ENCODE measurements around the gene HECW1. TPM values are rescaled to one million over a fixed set of nuclear protein-coding genes. Genes with fewer than 3 reads are reported as not detected.

The HECW1 gene
- total RNA-seq, 1 donor: 2.9 TPM

DNA sequence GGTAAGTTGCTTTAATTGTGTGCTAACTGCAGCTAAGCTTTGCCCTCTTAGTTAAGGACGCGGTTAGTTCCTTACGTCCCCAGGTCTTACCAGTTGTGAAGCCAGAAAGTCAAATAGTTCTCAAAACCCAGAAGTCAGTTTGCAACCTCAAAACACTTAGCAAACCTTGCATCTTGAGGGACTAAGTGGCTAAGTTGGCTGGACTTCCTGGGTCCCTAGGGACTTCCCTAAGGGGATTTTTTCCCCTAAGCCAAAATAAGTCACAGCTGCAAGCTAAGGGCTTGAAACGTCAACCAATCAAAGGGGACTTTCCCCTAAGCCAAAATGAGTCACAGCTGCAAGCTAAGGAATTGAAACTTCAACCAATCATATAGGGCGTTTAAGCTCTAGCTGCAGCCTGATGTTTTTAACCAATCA lies 36.2 kb upstream of the HECW1 start:
- Histone ChIP-seq H3K4me1 (ENCODE audit: insufficient read depth, low read length) (peaks cover 3% of the 10 kb centered on the region), H2AFZ (ENCODE audit: low read length) (no peak overlapping the region), H3K9me3 (ENCODE audit: low read depth, low read length) (no peaks in the 10 kb centered on the region), H3K36me3 (ENCODE audit: insufficient read depth, low read length) (no peaks in the 10 kb centered on the region), H3K4me2 (ENCODE audit: insufficient read depth, low read length) (no peak overlapping the region), H4K20me1 (ENCODE audit: insufficient read depth, low read length) (no peaks in the 10 kb centered on the region), H3K79me2 (ENCODE audit: insufficient read depth, low read length) (no peaks in the 10 kb centered on the region), H3K27ac (ENCODE audit: low read depth, low read length) (no peak overlapping the region), H3K27me3 (ENCODE audit: insufficient read depth, low read length) (peaks cover 6% of the 10 kb centered on the region), H3K4me3 (ENCODE audit: insufficient read depth, low read length) (no peak overlapping the region)
- TF ChIP-seq, protein P1, sequence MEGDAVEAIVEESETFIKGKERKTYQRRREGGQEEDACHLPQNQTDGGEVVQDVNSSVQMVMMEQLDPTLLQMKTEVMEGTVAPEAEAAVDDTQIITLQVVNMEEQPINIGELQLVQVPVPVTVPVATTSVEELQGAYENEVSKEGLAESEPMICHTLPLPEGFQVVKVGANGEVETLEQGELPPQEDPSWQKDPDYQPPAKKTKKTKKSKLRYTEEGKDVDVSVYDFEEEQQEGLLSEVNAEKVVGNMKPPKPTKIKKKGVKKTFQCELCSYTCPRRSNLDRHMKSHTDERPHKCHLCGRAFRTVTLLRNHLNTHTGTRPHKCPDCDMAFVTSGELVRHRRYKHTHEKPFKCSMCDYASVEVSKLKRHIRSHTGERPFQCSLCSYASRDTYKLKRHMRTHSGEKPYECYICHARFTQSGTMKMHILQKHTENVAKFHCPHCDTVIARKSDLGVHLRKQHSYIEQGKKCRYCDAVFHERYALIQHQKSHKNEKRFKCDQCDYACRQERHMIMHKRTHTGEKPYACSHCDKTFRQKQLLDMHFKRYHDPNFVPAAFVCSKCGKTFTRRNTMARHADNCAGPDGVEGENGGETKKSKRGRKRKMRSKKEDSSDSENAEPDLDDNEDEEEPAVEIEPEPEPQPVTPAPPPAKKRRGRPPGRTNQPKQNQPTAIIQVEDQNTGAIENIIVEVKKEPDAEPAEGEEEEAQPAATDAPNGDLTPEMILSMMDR (IDR thresholded peaks at IDR 0.05; ENCODE audit: extremely low read depth, low read depth, low read length): no peak
- DNase-seq (ENCODE audit: insufficient read length, low spot score, missing footprints): no peak

GRCh38 chr7:43076606-43077005 lies 35.8 kb upstream of the HECW1 start:
- Histone ChIP-seq H2AFZ (ENCODE audit: low read length) (no peak overlapping the region), H3K27ac (ENCODE audit: low read depth, low read length) (no peak overlapping the region), H3K27me3 (ENCODE audit: insufficient read depth, low read length) (peaks cover 6% of the 10 kb centered on the region), H4K20me1 (ENCODE audit: insufficient read depth, low read length) (no peaks in the 10 kb centered on the region), H3K4me1 (ENCODE audit: insufficient read depth, low read length) (peaks cover 3% of the 10 kb centered on the region), H3K4me3 (ENCODE audit: insufficient read depth, low read length) (no peak overlapping the region), H3K9me3 (ENCODE audit: low read depth, low read length) (no peaks in the 10 kb centered on the region), H3K79me2 (ENCODE audit: insufficient read depth, low read length) (no peaks in the 10 kb centered on the region), H3K36me3 (ENCODE audit: insufficient read depth, low read length) (no peaks in the 10 kb centered on the region), H3K4me2 (ENCODE audit: insufficient read depth, low read length) (no peak overlapping the region)
- no peak for DNase-seq (ENCODE audit: insufficient read length, low spot score, missing footprints)
- TF ChIP-seq, protein P1 (IDR thresholded peaks at IDR 0.05; ENCODE audit: extremely low read depth, low read depth, low read length): no peak

GRCh38 chr7:43077285-43077684 lies 35.2 kb upstream of the HECW1 start:
- no peak overlapping the region for H3K4me2 ChIP-seq (ENCODE audit: insufficient read depth, low read length)
- H3K27me3 ChIP-seq (ENCODE audit: insufficient read depth, low read length): peaks cover 6% of the 10 kb centered on the region
- TF ChIP-seq, protein P1 (IDR thresholded peaks at IDR 0.05; ENCODE audit: extremely low read depth, low read depth, low read length): no peak
- H3K4me3 ChIP-seq (ENCODE audit: insufficient read depth, low read length): no peak overlapping the region
- H4K20me1 ChIP-seq (ENCODE audit: insufficient read depth, low read length): no peaks in the 10 kb centered on the region
- H3K79me2 ChIP-seq (ENCODE audit: insufficient read depth, low read length): no peaks in the 10 kb centered on the region
- no peak overlapping the region for H2AFZ ChIP-seq (ENCODE audit: low read length)
- H3K36me3 ChIP-seq (ENCODE audit: insufficient read depth, low read length): no peaks in the 10 kb centered on the region
- H3K9me3 ChIP-seq (ENCODE audit: low read depth, low read length): no peaks in the 10 kb centered on the region
- DNase-seq (ENCODE audit: insufficient read length, low spot score, missing footprints): no peak
- H3K27ac ChIP-seq (ENCODE audit: low read depth, low read length): no peak overlapping the region
- H3K4me1 ChIP-seq (ENCODE audit: insufficient read depth, low read length): peaks cover 3% of the 10 kb centered on the region

DNA sequence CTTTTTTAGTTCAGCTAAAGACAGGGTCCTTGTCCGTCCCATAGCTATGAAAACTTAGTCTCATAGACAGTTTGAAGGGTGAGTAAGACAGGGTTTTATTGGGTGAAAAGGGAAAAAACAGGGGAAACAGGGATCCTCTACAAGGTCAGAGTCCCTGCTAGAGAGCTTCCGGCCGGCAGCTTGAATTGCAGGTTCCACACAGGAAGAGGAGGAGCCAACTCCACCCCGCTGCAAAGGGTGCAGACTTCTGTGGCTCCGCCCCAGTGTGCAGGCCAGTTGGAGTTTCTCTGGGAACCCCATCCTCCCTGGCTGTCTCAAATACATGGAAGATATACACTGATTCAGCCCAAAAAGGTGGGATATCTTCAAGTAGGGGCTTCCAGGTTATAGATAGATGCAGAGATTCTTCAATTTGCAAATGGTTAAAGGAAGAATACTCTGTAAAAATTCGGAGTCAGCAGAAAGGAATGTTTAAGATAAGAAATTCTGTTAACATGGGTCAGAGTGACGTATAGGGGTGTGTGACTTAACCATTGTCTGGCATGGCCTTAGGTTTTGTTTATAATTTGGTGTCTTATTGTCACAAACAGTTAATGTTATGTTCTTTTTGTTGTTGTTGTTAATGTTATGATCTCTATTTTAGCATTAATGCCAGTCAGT lies 34.6 kb upstream of the HECW1 start:
- TF ChIP-seq, protein P1 (IDR thresholded peaks at IDR 0.05; ENCODE audit: extremely low read depth, low read depth, low read length): no peak
- Histone ChIP-seq H2AFZ (ENCODE audit: low read length) (peak overlapping the region; percentile 53), H4K20me1 (ENCODE audit: insufficient read depth, low read length) (no peaks in the 10 kb centered on the region), H3K4me2 (ENCODE audit: insufficient read depth, low read length) (no peak overlapping the region), H3K27me3 (ENCODE audit: insufficient read depth, low read length) (peaks cover 6% of the 10 kb centered on the region), H3K36me3 (ENCODE audit: insufficient read depth, low read length) (no peaks in the 10 kb centered on the region), H3K9me3 (ENCODE audit: low read depth, low read length) (no peaks in the 10 kb centered on the region), H3K27ac (ENCODE audit: low read depth, low read length) (no peak overlapping the region), H3K4me3 (ENCODE audit: insufficient read depth, low read length) (no peak overlapping the region), H3K4me1 (ENCODE audit: insufficient read depth, low read length) (peaks cover 3% of the 10 kb centered on the region), H3K79me2 (ENCODE audit: insufficient read depth, low read length) (no peaks in the 10 kb centered on the region)
- no peak for DNase-seq (ENCODE audit: insufficient read length, low spot score, missing footprints)
